GM19351 (cell line): ENCODE data around the gene FOXN1.
"Not testable (repeated sequence)": the region's sequence is repeated elsewhere in the genome, so short reads cannot be mapped to it uniquely, and the experiment has no call there.

Source experiments
- ATAC-seq: cut with Tn5 transposase; IDR thresholded peaks from one replicate; pipeline ENCODE4 v1.9.1; 2021; ENCODE audit warnings: mild to moderate bottlenecking, moderate library complexity; ENCODE audit not compliant: unreplicated experiment

Gene FOXN1

GRCh38 chr17:28522281-28522680 lies 16.1 kb downstream of the FOXN1 start:
- not testable (repeated sequence) for ATAC-seq

GRCh38 chr17:28523186-28523585 lies 17.0 kb downstream of the FOXN1 start:
- no peak for ATAC-seq

DNA sequence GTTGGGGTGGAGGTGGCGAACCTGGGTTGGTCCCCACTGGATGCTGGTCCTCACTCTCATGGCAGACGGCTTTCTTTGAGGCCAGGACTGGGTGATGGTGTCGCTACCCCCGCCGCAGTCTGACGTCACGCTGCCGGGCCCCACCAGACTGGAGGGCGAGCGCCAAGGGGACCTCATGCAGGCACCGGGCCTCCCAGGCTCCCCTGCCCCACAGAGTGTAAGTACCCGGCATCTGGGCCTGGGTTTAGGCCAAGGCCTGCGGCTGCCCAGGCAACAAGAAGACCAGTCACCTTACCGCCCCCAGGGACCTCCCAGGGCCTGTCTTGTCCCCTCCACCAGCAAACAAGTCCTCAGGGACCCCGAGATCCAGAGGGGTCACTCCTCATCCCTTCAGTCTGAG lies 17.7 kb downstream of the FOXN1 start:
- no peak for ATAC-seq

GRCh38 chr17:28524476-28525424 lies 18.6 kb downstream of the FOXN1 start:
- no peak for ATAC-seq

GRCh38 chr17:28526381-28526780 lies 20.2 kb downstream of the FOXN1 start:
- ATAC-seq = no peak

DNA sequence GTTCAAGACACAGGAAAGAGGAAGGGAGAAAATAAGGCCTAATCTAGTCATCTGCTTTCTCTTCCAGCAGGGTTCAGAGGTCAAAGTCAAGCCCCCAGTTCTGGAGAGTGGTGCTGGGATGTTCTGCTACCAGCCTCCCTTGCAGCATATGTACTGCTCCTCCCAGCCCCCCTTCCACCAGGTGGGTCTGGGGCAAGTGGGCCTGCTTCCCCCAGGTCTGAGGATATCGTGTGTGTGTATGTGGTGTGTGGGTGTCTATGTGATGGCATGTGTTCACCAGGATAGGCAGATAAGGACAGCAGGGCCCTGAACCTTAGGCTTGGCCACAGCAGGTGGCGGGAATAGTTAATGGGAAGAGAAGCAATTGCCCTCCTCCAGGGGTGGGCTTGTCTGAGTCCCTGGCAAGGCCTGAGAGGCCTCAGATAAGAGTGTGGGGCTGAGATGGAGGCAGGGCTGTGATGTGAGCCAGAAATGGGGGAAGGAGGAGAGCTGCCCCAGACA lies 21.1 kb downstream of the FOXN1 start:
- ATAC-seq = no peak

GRCh38 chr17:28527859-28528258 lies 21.7 kb downstream of the FOXN1 start:
- no peak for ATAC-seq

- ATAC-seq = no peak
These were observed 22.3 kb downstream of the FOXN1 start for GRCh38 chr17:28528327-28529012.

DNA sequence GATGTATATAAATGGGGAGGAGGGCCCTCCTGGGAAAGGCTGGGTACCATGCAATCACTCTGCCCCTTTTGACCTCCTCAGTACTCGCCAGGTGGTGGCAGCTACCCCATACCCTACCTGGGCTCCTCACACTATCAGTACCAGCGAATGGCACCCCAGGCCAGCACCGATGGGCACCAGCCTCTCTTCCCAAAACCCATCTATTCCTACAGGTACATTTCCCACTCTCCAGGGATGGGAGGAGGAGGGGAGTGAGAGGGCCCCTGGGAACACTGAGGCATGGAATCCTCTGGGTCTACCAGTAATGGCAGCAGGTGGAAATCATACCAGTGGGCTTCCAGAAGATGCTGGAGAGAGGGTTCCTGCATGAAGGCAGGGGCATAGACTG lies 22.9 kb downstream of the FOXN1 start:
- ATAC-seq = no peak

DNA sequence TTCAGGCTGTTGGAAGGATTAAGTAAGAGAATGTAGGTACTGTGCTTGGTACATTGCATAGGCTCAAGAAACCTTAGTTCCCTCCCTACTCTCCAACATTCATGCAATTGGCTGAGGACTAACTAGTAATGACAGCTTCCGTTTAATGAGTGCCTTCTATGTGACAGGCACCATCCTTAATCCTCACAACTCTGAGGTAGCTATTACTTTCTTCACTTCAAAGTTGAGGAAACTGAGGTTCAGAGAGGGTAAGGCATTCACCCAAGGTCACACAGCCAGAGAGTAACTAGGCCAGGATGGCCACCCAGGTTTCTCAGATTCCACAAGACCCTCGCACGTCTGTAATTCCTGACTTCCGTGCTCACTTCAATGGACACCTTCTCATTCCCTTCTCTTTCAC lies 24.1 kb downstream of the FOXN1 start:
- no peak for ATAC-seq

- ATAC-seq = no peak
These were observed 24.8 kb downstream of the FOXN1 start for GRCh38 chr17:28530926-28531325.

DNA sequence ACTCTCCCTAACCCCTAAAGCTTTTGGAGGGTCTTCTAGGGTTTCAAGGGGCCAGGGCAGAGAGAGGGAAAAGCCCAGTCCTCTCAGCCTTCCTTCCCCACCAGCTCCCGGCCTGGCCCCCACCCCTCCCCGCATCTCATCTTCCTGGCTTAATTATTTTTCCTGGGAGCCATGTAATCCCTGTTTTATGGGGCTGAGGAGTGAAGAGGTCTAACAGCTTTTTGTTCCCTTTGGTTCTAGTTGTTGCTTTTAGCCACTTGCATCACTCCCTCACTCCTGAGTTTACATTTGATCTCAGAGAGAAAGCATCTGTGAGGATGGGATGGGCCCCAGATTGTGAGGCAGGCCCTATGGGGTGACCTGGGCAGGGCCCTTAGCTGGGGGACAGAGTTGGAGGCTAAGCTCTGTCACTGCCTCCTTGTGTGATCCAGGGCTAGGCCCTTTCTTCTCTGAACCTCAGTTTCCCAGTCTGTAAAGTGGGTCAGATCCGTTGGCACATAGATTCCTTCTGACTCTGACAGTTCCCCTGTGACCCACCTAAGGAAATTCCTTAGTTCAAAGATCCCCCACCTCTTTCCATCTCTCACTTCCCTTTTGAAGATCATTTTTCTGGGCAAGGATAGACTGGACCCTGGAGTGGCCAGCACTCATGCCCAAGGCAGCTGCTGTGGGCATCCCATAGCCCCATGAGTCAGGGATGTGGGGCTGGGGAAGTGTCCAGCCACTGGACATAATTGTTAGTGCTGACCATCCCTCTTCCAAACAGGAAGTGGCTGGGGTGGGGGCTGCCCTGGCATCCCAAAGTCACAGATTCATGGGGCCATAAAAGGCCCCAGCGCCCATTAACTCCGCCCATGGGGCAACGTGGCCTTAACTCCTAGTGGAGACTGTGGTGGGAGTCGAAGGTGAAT lies 26.2 kb downstream of the FOXN1 start:
- no peak for ATAC-seq

GRCh38 chr17:28533091-28533807 lies 27.1 kb downstream of the FOXN1 start:
- no peak for ATAC-seq

DNA sequence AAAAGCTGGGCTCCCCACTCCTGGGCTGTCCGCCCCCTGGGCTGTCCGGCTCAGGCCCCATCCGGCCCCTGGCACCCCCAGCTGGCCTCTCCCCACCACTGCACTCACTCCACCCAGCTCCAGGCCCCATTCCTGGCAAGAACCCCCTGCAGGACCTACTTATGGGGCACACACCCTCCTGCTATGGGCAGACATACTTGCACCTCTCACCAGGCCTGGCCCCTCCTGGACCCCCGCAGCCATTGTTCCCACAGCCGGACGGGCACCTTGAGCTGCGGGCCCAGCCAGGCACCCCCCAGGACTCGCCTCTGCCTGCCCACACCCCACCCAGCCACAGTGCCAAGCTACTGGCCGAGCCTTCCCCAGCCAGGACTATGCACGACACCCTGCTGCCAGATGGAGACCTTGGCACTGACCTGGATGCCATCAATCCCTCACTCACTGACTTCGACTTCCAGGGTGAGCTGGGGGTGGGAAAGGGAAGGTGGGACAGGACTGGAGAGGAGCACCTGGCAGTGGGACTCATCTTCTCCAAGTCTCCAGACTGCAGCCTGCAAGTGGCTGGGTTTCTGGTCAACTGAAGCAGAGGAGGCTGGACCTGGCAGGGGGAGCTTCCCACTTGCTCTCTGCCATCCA lies 28.7 kb downstream of the FOXN1 start:
- ATAC-seq = no peak

- no peak for ATAC-seq
These were observed 30.5 kb downstream of the FOXN1 start for GRCh38 chr17:28536532-28537218.

GRCh38 chr17:28537219-28537610 lies 31.1 kb downstream of the FOXN1 start:
- no peak for ATAC-seq

GRCh38 chr17:28538296-28538895 lies 32.2 kb downstream of the FOXN1 start:
- ATAC-seq = no peak

- ATAC-seq = no peak
These were observed 34.1 kb downstream of the FOXN1 start for GRCh38 chr17:28540231-28540630.

DNA sequence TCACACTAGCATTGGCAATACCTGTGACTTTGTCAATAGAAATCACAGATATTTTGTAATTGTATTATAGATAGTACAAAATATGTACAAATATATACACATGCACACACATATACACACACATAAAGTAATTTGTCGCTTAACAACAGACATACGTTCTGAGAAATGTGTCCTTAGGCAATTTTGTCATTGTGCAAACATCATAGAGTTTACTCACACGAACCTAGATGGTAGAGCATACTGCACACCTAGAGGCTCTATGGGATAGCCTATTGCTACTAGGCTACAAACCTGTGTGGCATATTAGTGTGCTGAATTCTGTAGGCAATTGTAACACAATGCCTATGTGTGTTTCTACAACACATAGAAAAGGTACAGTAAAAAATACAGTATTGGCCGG lies 35.3 kb downstream of the FOXN1 start:
- ATAC-seq = no peak
